HepG2 (cell line): ENCODE results near the gene VAMP8. TPM values are rescaled to one million over a fixed set of nuclear protein-coding genes. Genes with fewer than 3 reads are reported as not detected.

Experiments
- ARHGAP35 ChIP-seq: sonication (generic); formaldehyde crosslinking; IDR thresholded peaks from 2 replicates; pipeline ENCODE4 v1.9.0; 2022; ENCODE audit warnings: mild to moderate bottlenecking, inconsistent platforms, moderate library complexity, missing genetic modification reagents, borderline replicate concordance
- CCDC6 ChIP-seq: sonication (generic); formaldehyde crosslinking; IDR thresholded peaks from 2 replicates; pipeline ENCODE4 v1.8.1; 2022; ENCODE audit warnings: mild to moderate bottlenecking, missing genetic modification reagents, moderate library complexity
- CEBPB ChIP-seq: IDR thresholded peaks from 2 replicates; pipeline ENCODE4 v1.6.1; 2011; ENCODE audit warnings: low read depth, low read length, improper control_type of control experiment, borderline replicate concordance
- FIP1L1 ChIP-seq: fragments of 200-400 bp; formaldehyde crosslinking; IDR thresholded peaks from 2 replicates; pipeline ENCODE4 v1.6.1; 2018; ENCODE audit warnings: low read depth, mild to moderate bottlenecking, low read length, moderate library complexity, borderline replicate concordance; ENCODE audit not compliant: insufficient read depth
- FOSL2 ChIP-seq: sonication (generic); formaldehyde crosslinking; IDR thresholded peaks from 2 replicates; pipeline ENCODE4 v1.4.0; 2020; ENCODE audit warnings: missing genetic modification reagents
- HNF4A ChIP-seq: sonication (generic); formaldehyde crosslinking; IDR thresholded peaks from 2 replicates; pipeline ENCODE4 v1.4.0; 2020; ENCODE audit warnings: missing genetic modification reagents
- KLF11 ChIP-seq: IDR thresholded peaks from 2 replicates; pipeline ENCODE4 v1.6.1; 2016; ENCODE audit warnings: missing compliant biosample characterization
- NFKBIZ ChIP-seq: IDR thresholded peaks from 2 replicates; pipeline ENCODE4 v1.6.1; 2018; ENCODE audit warnings: missing genetic modification reagents, missing compliant biosample characterization
- PHF5A ChIP-seq: IDR thresholded peaks from one replicate; pipeline ENCODE4 v1.6.1; 2018; ENCODE audit warnings: low read depth, missing genetic modification reagents; ENCODE audit not compliant: unreplicated experiment
- SIX4 ChIP-seq: sonication (generic); formaldehyde crosslinking; IDR thresholded peaks from 2 replicates; pipeline ENCODE4 v1.4.0; 2020; ENCODE audit warnings: missing genetic modification reagents
- SP2 ChIP-seq: sonication (generic); formaldehyde crosslinking; IDR thresholded peaks from 2 replicates; pipeline ENCODE4 v1.5.1; 2020; ENCODE audit warnings: mild to moderate bottlenecking, missing genetic modification reagents
- ZBTB20 ChIP-seq: sonication (generic); formaldehyde crosslinking; IDR thresholded peaks from 2 replicates; pipeline ENCODE4 v1.8.1; 2023; ENCODE audit warnings: missing genetic modification reagents, low read depth, mild to moderate bottlenecking, borderline replicate concordance
- ZIK1 ChIP-seq: sonication (generic); formaldehyde crosslinking; IDR thresholded peaks from 2 replicates; pipeline ENCODE4 v1.5.0; 2020; ENCODE audit warnings: mild to moderate bottlenecking, low read depth, missing genetic modification reagents, borderline replicate concordance
- ZNF235 ChIP-seq: sonication (generic); formaldehyde crosslinking; IDR thresholded peaks from 2 replicates; pipeline ENCODE4 v1.8.1; 2023; ENCODE audit warnings: mild to moderate bottlenecking, missing genetic modification reagents, borderline replicate concordance
- ZNF563 ChIP-seq: sonication (generic); formaldehyde crosslinking; IDR thresholded peaks from 2 replicates; pipeline ENCODE4 v1.8.0; 2022; ENCODE audit warnings: mild to moderate bottlenecking, moderate library complexity, missing genetic modification reagents
- ZNF841 ChIP-seq: sonication (generic); formaldehyde crosslinking; IDR thresholded peaks from 2 replicates; pipeline ENCODE4 v1.8.1; 2023; ENCODE audit warnings: missing genetic modification reagents, borderline replicate concordance
- polyA plus RNA-seq, 8 experiments: library from polyadenylated mRNA; depleted of rRNA in 3 of 8; stranded (reverse) in 7 of 8; unstranded in 1 of 8; fragments of >200 nt; fragmentation: Illumina TruSeq in 4 of 8; extraction: Trizol in 4 of 8; gene quantifications; 2 replicates each; pipeline versions ENCODE4 v1.2.1 to v1.2.3, GENCODE V29; 2011 to 2016; ENCODE audit warnings: low read depth in 4 of 8, missing spikeins in 1 of 8, mixed read lengths in 1 of 8; ENCODE audit not compliant: insufficient read depth in 1 of 8
- total RNA-seq, 5 experiments: library from RNA; depleted of rRNA; stranded (reverse); fragments of >200 nt; fragmentation: Illumina TruSeq; extraction: Trizol; gene quantifications; 2 replicates each; pipeline ENCODE4 v1.2.3, GENCODE V29; 2016; ENCODE audit warnings: low read depth in 1 of 5
- TF ChIP-seq, protein P1 (sequence below): sonication (generic); formaldehyde crosslinking; IDR thresholded peaks from 2 replicates; pipeline ENCODE4 v1.4.0; 2020; ENCODE audit warnings: mild to moderate bottlenecking, missing genetic modification reagents
- TF ChIP-seq, protein P2 (sequence below): sonication (generic); formaldehyde crosslinking; IDR thresholded peaks from 2 replicates; pipeline ENCODE4 v1.4.0; 2020; ENCODE audit warnings: mild to moderate bottlenecking, missing genetic modification reagents
- TF ChIP-seq, protein P3 (sequence below): sonication (generic); formaldehyde crosslinking; IDR thresholded peaks from 2 replicates; pipeline ENCODE4 v1.9.0; 2021; ENCODE audit warnings: missing genetic modification reagents, mild to moderate bottlenecking, borderline replicate concordance
- TF ChIP-seq, protein P4 (sequence below): sonication (generic); formaldehyde crosslinking; IDR thresholded peaks from 2 replicates; pipeline ENCODE4 v1.8.0; 2022; ENCODE audit warnings: low read depth, missing genetic modification reagents
- TF ChIP-seq, protein P5 (sequence below), 2 experiments: fragments of 450-650 bp in 1 of 2; sonication (generic) in 1 of 2; formaldehyde crosslinking; IDR thresholded peaks; 2 replicates each; pipeline versions ENCODE4 v1.5.0 to v1.8.0; 2020 to 2022; ENCODE audit warnings: mild to moderate bottlenecking in 1 of 2, missing genetic modification reagents in 1 of 2
- TF ChIP-seq, protein P6 (sequence below): sonication (generic); formaldehyde crosslinking; IDR thresholded peaks from 2 replicates; pipeline ENCODE4 v1.5.0; 2020; ENCODE audit warnings: missing genetic modification reagents

VAMP8 gene
- total and polyA plus RNA-seq, 2 of the 13 experiments (the other 11 are each of a cell fraction or from before 2014, with no cell fraction given), result 83.3 to 157 TPM

DNA sequence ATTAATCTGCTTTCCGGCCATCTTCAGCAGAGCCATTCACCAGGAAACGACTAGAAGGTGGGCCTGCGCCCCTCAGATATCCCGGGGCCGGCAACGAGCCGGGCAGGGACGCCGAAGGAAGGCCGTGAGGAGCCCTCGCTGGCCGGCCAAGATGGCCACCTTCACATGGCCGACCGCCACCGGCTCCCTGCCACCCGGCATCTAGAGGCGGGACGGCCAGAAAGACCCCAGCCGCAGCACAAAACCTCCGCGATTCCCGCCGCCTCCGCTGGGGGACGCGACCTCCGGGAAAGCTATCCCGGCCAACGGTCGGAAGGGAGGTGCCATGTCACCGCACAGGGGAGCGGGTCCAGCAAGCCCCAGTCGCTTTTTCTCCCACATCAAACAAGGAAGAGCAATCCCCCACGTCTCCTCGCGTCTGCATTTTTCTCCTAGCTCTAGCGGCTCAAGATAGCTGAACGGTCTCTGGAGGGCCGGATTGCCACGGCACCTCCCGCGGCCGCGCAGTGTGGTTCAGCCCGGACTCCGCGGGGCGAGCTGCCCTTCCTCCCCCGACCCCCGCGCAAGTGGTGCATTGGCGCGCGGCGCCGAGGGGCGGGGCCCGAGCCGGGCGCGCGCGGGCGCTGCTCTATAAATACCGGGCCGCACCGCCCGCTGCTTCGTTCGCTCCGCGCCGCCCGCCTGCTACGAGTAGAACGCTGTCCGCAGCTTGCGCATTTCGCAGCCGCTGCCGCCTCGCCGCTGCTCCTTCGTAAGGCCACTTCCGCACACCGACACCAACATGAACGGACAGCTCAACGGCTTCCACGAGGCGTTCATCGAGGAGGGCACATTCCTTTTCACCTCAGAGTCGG lies 38.7 kb upstream of the VAMP8 start, which contains the start of gene MAT2A (continued):
- TF ChIP-seq ZIK1 (CRISPR knock-in tag), result no peak; the same call in 1 of the 2 replicates
- TF ChIP-seq, protein P1, sequence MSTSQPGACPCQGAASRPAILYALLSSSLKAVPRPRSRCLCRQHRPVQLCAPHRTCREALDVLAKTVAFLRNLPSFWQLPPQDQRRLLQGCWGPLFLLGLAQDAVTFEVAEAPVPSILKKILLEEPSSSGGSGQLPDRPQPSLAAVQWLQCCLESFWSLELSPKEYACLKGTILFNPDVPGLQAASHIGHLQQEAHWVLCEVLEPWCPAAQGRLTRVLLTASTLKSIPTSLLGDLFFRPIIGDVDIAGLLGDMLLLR (CRISPR knock-in tag), result peak; percentile 67
- TF ChIP-seq FOSL2, result peak; percentile 63
- TF ChIP-seq KLF11 (CRISPR knock-in tag), result no peak; the same call in 1 of the 2 replicates
- TF ChIP-seq PHF5A (CRISPR knock-in tag), result peak; percentile 25
- peak; percentile 59; the same call in 1 of the 2 replicates for TF ChIP-seq ZNF563 (CRISPR knock-in tag)
- TF ChIP-seq CEBPB, result no peak
- TF ChIP-seq NFKBIZ, result no peak; the same call in 1 of the 2 replicates
- TF ChIP-seq, protein P2, sequence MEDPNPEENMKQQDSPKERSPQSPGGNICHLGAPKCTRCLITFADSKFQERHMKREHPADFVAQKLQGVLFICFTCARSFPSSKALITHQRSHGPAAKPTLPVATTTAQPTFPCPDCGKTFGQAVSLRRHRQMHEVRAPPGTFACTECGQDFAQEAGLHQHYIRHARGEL, result peak; percentile 85; the same call in 1 of the 2 replicates
- TF ChIP-seq SP2, result peak; percentile 8; the same call in 1 of the 2 replicates
- TF ChIP-seq CCDC6 (CRISPR knock-in tag), result peak; percentile 88
- peak; percentile 54; the same call in 1 of the 2 replicates for TF ChIP-seq ZBTB20 (CRISPR knock-in tag)
- TF ChIP-seq, protein P3, sequence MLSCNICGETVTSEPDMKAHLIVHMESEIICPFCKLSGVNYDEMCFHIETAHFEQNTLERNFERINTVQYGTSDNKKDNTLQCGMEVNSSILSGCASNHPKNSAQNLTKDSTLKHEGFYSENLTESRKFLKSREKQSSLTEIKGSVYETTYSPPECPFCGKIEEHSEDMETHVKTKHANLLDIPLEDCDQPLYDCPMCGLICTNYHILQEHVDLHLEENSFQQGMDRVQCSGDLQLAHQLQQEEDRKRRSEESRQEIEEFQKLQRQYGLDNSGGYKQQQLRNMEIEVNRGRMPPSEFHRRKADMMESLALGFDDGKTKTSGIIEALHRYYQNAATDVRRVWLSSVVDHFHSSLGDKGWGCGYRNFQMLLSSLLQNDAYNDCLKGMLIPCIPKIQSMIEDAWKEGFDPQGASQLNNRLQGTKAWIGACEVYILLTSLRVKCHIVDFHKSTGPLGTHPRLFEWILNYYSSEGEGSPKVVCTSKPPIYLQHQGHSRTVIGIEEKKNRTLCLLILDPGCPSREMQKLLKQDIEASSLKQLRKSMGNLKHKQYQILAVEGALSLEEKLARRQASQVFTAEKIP, result no peak
- peak; percentile 58; the same call in 1 of the 2 replicates for TF ChIP-seq HNF4A
- TF ChIP-seq ZNF235 (CRISPR knock-in tag), result peak; percentile 50; the same call in 1 of the 2 replicates
- TF ChIP-seq ZNF841 (CRISPR knock-in tag), result no peak
- TF ChIP-seq FIP1L1, result no peak; the same call in 1 of the 2 replicates
- TF ChIP-seq SIX4 (CRISPR knock-in tag), result peak; percentile 78
- TF ChIP-seq, protein P4, sequence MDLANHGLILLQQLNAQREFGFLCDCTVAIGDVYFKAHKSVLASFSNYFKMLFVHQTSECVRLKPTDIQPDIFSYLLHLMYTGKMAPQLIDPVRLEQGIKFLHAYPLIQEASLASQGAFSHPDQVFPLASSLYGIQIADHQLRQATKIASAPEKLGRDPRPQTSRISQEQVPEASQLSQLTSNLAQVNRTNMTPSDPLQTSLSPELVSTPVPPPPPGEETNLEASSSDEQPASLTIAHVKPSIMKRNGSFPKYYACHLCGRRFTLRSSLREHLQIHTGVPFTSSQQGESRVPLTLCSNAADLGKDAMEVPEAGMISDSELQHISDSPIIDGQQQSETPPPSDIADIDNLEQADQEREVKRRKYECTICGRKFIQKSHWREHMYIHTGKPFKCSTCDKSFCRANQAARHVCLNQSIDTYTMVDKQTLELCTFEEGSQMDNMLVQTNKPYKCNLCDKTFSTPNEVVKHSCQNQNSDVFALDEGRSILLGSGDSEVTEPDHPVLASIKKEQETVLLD (CRISPR knock-in tag), result no peak
- TF ChIP-seq, protein P5, sequence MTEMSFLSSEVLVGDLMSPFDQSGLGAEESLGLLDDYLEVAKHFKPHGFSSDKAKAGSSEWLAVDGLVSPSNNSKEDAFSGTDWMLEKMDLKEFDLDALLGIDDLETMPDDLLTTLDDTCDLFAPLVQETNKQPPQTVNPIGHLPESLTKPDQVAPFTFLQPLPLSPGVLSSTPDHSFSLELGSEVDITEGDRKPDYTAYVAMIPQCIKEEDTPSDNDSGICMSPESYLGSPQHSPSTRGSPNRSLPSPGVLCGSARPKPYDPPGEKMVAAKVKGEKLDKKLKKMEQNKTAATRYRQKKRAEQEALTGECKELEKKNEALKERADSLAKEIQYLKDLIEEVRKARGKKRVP (CRISPR knock-in tag; IDR thresholded peaks at IDR 0.05), result peak in 1 of 2 experiments; percentile 64; a peak in 2 of 4 replicates
- TF ChIP-seq ARHGAP35 (CRISPR knock-in tag), result peak; percentile 71
- TF ChIP-seq, protein P6, sequence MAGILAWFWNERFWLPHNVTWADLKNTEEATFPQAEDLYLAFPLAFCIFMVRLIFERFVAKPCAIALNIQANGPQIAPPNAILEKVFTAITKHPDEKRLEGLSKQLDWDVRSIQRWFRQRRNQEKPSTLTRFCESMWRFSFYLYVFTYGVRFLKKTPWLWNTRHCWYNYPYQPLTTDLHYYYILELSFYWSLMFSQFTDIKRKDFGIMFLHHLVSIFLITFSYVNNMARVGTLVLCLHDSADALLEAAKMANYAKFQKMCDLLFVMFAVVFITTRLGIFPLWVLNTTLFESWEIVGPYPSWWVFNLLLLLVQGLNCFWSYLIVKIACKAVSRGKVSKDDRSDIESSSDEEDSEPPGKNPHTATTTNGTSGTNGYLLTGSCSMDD (CRISPR knock-in tag), result peak; percentile 80; the same call in 1 of the 2 replicates
